ENCODE data around the gene ELMO1.

ELMO1 gene

GRCh38 chr7:37364856-37365255 lies 83.8 kb downstream of the ELMO1 start:
- DNase-seq: no peak

- no peak for DNase-seq
Observed at GRCh38 chr7:37363536-37364491, 84.8 kb downstream of the ELMO1 start.

GRCh38 chr7:37362802-37363201 lies 85.9 kb downstream of the ELMO1 start:
- no peak for DNase-seq

- no peak for DNase-seq
Observed at GRCh38 chr7:37360484-37360883, 88.2 kb downstream of the ELMO1 start.

- DNase-seq: no peak
Observed at GRCh38 chr7:37359662-37360444, 88.8 kb downstream of the ELMO1 start.

- no peak for DNase-seq
Observed at GRCh38 chr7:37359180-37359579, 89.5 kb downstream of the ELMO1 start.

GRCh38 chr7:37357637-37357996 lies 91.0 kb downstream of the ELMO1 start:
- no peak for DNase-seq

GRCh38 chr7:37356911-37357636 lies 91.6 kb downstream of the ELMO1 start:
- DNase-seq: no peak

- DNase-seq: no peak
Observed at GRCh38 chr7:37354656-37355131, 94.0 kb downstream of the ELMO1 start.

GRCh38 chr7:37353949-37354655 lies 94.6 kb downstream of the ELMO1 start:
- no peak for DNase-seq

- DNase-seq: no peak
Observed at GRCh38 chr7:37352974-37353948, 95.4 kb downstream of the ELMO1 start.

GRCh38 chr7:37352251-37352880 lies 96.3 kb downstream of the ELMO1 start:
- no peak for DNase-seq

- DNase-seq: no peak
Observed at GRCh38 chr7:37351716-37352115, 96.9 kb downstream of the ELMO1 start.

- no peak for DNase-seq
Observed at GRCh38 chr7:37349979-37350590, 98.6 kb downstream of the ELMO1 start.

GRCh38 chr7:37348982-37349381 lies 99.7 kb downstream of the ELMO1 start:
- DNase-seq: no peak

GRCh38 chr7:37346761-37347160 lies 101.9 kb downstream of the ELMO1 start:
- DNase-seq: no peak

- no peak for DNase-seq
Observed at GRCh38 chr7:37344886-37345579, 103.6 kb downstream of the ELMO1 start.

GRCh38 chr7:37342688-37343471 lies 105.8 kb downstream of the ELMO1 start:
- no peak for DNase-seq

- no peak for DNase-seq
Observed at GRCh38 chr7:37342176-37342687, 106.4 kb downstream of the ELMO1 start.
